ENCODE data around the gene MYO1A.

MYO1A gene

GRCh38 chr12:57090490-57090889 is 40.6 kb upstream of the MYO1A start:
- peak overlapping the region; percentile 15 for H3K4me3 ChIP-seq (ENCODE audit: low read depth, low read length)

GRCh38 chr12:57089271-57090245 is 39.6 kb upstream of the MYO1A start:
- TF ChIP-seq CTCF (IDR thresholded peaks at IDR 0.05; ENCODE audit: borderline replicate concordance, insufficient read depth, low read depth, low read length): no peak
- peak overlapping the region; percentile 93 for H3K4me3 ChIP-seq (ENCODE audit: low read depth, low read length)

More at GRCh38 chr12:57090490-57090889, 40.6 kb upstream of the MYO1A start:
- TF ChIP-seq CTCF (IDR thresholded peaks at IDR 0.05; ENCODE audit: borderline replicate concordance, insufficient read depth, low read depth, low read length): no peak

- H3K4me3 ChIP-seq (ENCODE audit: low read depth, low read length): peak within 1 kb of the TSS; percentile 93
- no peak for TF ChIP-seq CTCF (IDR thresholded peaks at IDR 0.05; ENCODE audit: borderline replicate concordance, insufficient read depth, low read depth, low read length)
Measured at GRCh38 chr12:57088354-57089270, 38.7 kb upstream of the MYO1A start, which contains the start of gene NAB2. NAB2 (plus strand) TSS chr12:57089114; CDS start chr12:57089272, 158 bp downstream.

DNA sequence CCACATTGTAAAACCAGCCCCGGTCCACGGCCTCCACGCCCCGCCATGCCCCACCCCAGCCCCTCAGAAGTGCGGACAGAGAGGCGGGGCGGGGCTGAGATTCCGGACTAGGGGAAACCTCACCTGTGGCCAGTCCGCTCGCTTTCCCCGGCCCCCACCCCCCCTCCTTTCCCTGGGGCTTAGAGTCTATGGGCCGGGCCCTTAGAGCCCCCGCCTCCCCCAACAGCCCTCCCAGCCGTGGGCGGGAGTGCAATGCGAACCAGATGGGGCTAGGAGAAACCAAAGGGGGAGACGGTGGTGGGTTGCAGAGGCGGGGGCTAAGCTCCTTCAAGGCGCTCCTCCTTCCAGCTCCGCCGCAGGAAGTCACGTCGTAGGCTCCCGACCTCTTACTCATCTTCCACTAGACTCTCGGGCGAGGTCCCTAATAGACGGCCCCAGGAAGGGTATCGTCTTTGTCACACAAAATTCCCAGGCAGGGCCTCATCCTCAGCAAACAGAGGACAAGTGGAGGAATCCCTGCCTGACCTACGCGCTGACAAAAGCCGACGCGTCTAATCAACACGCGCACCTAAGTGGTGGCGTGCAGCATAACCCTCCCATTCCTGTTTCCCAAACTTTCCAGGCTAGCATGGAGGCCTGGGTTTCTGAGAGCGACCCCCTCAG is 37.9 kb upstream of the MYO1A start:
- TF ChIP-seq CTCF (IDR thresholded peaks at IDR 0.05; ENCODE audit: borderline replicate concordance, insufficient read depth, low read depth, low read length): no peak

GRCh38 chr12:57087010-57087690 is 37.2 kb upstream of the MYO1A start:
- H3K4me3 ChIP-seq (ENCODE audit: low read depth, low read length): peak overlapping the region; percentile 91
- TF ChIP-seq CTCF (IDR thresholded peaks at IDR 0.05; ENCODE audit: borderline replicate concordance, insufficient read depth, low read depth, low read length): no peak

More for the DNA sequence above, 37.9 kb upstream of the MYO1A start:
- peak overlapping the region; percentile 91 for H3K4me3 ChIP-seq (ENCODE audit: low read depth, low read length)

- H3K4me3 ChIP-seq (ENCODE audit: low read depth, low read length): peak overlapping the region; percentile 91
- TF ChIP-seq CTCF (IDR thresholded peaks at IDR 0.05; ENCODE audit: borderline replicate concordance, insufficient read depth, low read depth, low read length): peak; percentile 39
Measured at GRCh38 chr12:57086493-57087009, 36.6 kb upstream of the MYO1A start.
